DND-41 (cell line): ENCODE data around the gene SEC11C.

Experiments
- CTCF ChIP-seq: IDR thresholded peaks from 2 replicates; pipeline ENCODE4 v1.5.1; 2012; ENCODE audit warnings: borderline replicate concordance, low read length, moderate library complexity, mild to moderate bottlenecking; ENCODE audit not compliant: poor library complexity, severe bottlenecking; ENCODE audit errors: extremely low read depth
- EZH2 ChIP-seq: IDR thresholded peaks from 3 replicates; pipeline ENCODE4 v1.6.1; 2012; ENCODE audit warnings: borderline replicate concordance, low read depth, mild to moderate bottlenecking, moderate library complexity, low read length, inconsistent platforms; ENCODE audit not compliant: severe bottlenecking

- TF ChIP-seq CTCF (no peak), EZH2 (no peak)
These were observed 9.3 kb downstream of the SEC11C start for GRCh38 chr18:59149007-59149406.
